HG03439 (cell line): ENCODE data around the gene UGGT2.
A peak's percentile ranks its signal among the peaks of the same experiment; 100 is the strongest.
"Not testable (repeated sequence)": the region's sequence is repeated elsewhere in the genome, so short reads cannot be mapped to it uniquely, and the experiment has no call there.

Source experiments
- ATAC-seq: cut with Tn5 transposase; IDR thresholded peaks from one replicate; pipeline ENCODE4 v1.9.1; 2021; ENCODE audit warnings: mild to moderate bottlenecking, moderate library complexity; ENCODE audit not compliant: unreplicated experiment

The UGGT2 gene

DNA sequence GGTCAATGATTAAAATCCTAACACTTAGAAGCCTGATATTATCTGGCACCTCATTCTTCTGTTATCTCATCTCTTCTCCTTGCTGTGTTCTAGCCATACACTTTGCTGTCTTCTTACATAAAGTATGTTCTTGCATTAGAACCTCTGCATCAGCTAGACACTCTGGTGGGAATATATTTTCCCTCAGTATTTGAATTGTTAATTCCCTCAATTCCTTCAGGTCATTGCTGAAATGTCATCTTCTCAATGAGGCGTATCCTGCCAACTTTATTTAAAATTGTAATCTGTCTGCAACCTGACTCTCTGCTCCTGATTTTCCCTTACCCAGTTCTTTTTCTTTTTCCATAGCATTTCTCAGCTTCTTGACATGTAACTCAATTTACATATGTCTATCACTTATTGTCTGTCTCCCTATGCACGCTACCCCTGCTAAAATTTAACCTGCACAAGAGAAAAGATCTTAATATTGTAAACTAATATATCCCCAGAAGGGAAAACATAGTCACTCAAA is 138.2 kb downstream of the UGGT2 start:
- no peak for ATAC-seq

DNA sequence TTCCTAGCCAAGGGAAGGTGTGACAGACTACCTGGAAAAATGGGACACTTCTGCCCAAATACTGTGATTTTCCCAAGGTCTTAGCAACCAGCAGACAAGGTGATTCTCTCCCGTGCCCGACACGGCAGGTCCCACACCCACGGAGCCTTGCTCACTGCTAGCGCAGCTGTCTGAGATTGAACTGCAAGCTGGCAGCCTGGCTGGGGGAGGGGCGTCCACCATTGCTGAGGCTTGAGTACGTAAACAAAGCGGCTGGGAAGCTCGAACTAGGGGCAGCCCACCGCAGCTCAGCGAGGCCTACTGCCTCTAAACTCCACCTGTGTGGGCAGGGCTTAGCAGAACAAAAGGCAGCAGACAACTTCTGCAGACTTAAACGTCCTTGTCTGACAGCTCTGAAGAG is 146.2 kb downstream of the UGGT2 start:
- no peak for ATAC-seq

DNA sequence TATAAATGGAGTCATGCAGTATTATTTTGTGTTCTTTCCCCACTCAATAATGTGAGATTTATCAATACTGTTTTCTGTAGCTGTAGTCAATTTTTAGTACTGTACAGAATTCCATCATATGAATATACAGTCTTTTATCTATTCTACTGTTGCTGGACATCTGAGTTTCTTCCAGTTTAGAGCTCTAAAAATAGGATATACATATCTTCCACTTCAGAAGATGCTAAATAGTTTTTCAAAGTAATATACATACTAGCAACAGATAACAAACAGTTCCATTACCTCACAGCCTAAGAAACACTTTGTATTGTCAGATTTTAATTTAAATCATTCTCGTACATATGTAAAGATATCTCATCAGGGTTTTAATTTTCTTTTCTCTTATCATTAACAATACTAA is 149.6 kb downstream of the UGGT2 start:
- no peak for ATAC-seq

DNA sequence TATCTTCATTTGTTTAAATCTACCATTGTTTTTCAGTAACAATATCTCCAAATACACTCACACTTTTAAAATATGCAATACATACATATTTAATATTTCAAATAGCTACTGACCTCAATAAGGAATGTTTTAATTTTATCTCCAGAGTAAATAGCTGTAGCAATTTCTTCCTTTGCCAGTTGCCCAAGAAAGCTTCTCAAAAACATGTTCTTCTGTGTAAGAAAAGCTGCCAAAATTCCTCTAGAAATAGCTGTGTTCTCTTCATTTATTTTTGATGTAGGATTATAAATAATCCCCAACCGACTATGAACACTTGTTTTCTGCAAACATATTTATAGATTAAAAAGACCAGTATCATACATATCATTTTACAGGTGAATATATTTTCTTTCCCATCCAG is 150.5 kb downstream of the UGGT2 start:
- no peak for ATAC-seq

DNA sequence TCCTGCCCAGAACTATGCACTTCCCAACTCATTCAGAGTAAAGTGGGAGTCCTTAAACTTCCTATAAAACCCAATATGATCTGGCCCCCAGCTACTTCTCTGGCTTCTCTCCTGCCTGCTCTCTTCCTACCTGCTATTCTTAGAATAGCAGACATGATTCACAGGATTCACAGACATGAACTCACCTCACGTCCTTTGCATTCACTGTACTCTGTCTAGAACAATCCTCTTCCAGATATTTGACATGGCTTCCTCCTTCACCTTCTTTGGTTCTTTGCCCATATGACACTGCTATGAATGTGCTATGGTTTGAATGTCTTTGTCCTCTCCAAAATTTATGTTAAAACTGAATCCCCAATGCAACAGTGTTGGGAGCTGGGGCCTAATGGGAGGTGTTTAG is 154.9 kb downstream of the UGGT2 start:
- ATAC-seq, result no peak

DNA sequence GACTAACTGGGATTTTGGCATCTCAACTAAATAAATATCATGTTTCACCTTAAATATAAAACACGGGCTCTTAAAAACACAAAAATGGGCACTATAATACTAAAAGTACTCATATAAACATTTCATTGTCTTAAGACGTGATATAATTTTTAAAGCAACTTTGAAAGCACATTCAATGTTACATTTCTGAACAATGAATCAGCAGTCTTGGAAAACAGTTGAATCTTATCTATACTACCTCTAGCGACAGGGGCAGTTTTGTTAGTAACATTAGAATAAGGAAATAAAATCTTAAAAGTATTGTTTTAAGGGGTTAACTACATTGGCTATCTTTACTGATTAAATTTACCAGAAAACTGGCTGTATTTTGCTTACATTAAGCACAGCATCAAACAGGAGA is 156.9 kb downstream of the UGGT2 start:
- ATAC-seq, result no peak

DNA sequence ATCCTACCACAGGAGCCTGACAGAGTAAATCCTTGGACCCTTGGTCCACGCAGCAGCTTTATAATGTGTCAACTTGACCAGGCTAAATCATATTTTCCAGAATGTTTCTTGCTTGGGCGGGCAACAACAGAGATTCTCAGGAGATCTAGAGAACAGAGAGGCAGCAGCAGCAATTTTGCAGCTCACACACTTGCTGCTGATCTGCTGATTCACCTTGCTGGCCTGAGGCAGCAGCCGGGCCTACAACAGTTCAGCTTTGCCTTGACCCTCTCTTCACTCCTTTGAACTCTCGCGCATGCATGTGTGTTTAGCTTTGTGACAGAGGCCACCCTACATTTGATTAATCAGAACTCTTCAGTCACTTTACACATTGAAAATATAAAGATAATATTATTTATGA is 159.3 kb downstream of the UGGT2 start:
- no peak for ATAC-seq

DNA sequence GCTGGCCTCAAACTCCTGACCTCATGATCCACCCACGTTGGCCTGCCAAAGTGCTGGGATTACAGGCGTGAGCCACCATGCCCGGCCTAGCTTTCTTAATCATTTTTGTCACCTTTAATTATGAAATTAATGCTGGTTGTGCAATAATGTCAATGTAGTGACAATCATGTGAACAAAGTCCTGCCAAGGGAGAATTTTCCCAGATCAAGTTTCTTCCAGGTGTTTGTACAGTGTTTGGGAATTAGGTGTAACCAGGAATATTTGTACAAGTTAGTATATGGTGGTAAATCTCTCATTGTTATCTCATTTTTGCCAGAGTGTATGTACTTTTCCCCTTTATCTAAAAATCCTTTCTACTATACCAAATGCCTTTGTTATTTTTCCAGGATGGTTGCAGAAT is 171.1 kb downstream of the UGGT2 start:
- ATAC-seq, result no peak

DNA sequence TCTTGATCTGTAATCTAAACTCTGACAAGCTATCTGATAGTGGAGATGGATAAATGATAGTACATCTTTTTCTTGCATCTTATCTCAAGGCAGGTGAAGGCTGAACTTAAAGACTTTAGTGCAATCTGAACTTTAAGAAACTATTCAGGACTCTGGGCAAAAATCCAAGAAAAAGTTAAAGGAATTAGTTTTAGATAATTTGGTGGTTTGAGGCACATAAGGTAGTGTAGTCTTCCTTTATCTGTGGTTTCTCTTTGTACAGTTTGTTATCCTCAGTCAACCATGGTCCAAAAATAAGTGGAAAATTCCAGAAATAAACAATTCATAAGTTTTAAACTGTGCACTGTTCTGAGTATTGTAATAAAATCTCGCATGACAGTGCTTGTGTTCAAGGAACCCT is 172.9 kb downstream of the UGGT2 start:
- ATAC-seq, result no peak

DNA sequence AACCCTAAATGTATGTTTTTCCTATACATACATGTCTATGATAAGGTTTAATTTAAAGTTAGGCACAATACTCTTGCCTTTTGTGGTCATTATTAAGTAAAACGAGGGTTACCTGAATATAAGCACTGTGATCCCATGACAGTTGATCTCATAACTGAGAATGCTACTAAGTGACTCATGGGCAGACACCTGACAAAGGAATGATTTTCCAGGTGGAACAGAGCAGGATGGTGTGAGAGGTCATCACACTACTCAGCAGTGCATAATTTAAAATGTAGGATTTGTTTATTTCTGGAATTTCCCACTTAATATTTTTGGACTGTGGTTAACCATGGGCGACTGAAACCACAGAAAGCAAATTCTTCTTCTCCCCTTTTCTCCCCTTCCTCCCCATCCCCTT is 178.9 kb downstream of the UGGT2 start:
- no peak for ATAC-seq

DNA sequence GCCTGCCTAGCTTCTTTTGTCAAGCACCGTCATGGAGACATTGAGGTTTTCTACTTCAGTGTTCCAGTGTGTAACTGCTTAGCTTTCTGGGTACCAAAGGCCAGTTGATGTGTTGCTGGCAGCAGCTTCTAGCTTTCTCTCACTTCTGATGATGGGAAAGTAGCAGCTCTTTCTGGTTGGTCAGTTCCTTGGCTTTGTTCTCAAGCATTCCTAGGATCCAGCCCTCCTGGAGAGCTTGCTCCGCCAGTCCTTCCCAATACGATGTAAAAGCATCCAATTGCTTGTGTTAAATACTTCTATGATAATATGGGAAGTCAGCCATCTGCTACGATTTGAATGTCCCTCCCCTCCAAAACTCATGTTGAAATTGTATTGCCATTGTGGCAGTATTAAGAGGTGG is 182.8 kb downstream of the UGGT2 start:
- ATAC-seq, result no peak

DNA sequence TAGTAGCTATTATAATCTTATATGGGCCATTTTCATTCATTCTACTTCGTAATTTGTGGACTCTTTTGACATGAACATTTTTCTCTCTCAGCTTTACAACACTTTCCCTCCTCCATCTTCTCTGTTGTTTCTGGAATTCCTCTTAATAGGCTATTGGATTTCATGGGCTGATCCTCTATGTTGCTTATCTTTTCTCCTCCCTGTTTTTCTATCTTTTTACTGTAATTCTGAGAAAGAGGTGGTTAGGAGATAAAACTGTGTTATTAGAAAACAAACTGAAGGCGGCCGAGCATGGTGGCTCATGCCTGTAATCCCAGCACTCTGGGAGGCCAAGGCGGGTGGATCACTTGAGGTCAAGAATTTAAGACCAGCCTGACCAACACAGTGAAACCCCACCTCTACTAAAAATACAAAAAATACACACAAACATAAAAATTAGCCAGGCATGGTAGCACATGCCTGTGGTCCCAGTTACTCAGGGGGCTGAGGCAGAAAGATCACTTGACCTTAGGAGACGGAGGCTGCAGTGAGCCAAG is 188.1 kb downstream of the UGGT2 start:
- no peak for ATAC-seq

DNA sequence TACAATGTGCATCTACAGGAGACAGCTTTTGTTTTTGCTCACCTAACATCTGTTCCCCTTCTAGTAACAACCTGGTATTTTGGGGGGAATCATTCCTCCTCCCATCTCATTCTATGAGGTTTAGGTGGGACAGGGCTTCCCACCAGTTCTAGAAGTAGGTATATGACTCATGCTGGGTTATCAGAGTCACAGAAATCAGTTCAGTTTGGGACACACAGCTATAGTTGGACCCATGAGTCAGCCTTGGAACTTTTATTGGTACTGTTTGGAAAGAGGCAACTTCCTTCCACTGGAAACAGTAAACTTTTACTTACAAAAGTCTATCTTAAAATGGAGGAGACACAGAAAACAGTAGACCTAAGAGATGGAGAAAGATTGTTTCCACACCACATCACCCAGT is 190.8 kb downstream of the UGGT2 start:
- no peak for ATAC-seq

DNA sequence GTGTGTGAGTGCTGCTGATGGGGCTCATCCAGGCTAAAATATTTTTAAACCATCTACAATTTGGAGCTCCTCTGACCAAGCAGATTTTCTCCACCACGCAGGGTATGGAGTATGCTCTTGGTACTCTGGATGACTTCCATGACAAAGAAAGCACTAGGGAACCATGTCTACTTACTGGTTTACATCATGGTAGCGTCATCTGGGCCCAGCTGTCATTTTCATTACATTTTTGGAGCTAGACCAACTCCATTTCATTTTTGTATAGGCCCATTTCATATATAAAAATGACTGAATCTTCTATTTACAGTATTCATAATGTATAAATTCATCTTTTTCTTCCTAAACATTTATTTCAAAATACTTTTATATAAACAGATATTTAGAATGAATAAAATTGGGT is 191.9 kb downstream of the UGGT2 start:
- no peak for ATAC-seq

DNA sequence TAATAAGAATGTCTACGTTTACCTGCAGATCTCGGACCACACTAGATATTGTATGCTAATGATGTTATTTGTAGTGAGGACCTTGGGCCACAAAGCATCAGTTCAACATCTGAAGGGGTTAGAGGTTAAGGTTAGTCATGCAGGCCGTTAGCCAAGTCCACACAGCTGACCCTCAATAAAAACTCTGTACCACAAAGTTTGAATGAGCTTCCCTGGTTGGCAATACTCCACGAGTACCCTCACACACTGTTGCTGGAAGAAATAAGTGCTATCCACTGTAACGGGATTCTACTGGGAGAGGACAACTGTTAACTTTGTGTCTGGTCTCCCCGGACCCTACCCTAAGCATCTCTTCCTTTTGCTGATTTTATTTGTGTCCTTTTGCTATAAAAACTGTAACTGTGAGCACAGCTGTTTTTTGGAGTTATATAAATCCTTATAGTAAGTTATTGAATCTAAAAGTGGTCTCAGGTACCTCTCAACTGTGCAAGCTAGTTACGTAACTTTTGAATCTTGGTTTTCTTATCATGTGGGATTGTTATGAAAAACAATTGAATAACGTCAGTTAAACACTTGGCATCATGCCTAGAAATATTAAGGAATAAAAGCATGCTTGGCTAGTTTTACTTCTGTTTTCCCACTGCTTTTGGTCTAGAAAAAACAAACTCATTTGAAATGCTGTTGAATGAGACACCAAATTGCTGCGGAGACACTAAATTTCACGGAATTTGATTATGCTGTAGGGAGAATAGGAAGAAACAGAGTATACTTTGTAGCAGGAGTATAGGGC is 194.7 kb downstream of the UGGT2 start:
- no peak for ATAC-seq

DNA sequence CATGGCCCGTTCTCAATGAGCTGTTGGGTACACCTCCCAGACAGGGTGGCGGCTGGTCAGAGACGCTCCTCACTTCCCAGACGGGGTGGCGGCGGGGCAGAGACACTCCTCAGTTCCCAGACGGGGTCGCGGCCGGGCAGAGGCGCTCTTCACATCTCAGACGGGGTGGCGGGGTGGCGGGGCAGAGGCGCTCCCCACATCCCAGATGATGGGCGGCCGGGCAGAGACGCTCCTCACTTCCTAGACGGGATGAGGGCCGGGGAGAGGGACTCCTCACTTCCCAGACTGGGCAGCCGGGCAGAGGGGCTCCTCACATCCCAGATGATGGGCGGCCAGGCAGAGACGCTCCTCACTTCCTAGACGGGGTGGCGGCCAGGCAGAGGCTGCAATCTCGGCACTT is 207.5 kb downstream of the UGGT2 start:
- not testable (repeated sequence) for ATAC-seq

DNA sequence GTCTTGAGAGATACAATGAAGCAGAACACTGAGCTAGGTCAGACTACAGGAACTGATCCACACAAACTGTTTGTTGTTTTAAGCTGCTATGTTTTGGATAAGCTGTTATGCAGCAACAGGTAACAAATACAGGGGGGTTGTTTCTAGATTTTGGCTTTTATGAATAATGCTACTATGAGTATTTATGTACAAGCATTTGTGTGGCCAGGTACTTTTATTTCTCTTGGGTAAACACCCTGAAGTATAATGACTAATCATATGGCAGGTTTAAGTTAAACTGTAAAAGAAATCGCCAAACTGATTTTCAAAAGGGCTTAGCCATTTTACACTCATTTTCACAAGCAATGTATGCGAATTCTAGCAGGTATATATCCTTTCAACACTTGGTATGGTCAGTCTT is 210.3 kb downstream of the UGGT2 start:
- ATAC-seq, result no peak

DNA sequence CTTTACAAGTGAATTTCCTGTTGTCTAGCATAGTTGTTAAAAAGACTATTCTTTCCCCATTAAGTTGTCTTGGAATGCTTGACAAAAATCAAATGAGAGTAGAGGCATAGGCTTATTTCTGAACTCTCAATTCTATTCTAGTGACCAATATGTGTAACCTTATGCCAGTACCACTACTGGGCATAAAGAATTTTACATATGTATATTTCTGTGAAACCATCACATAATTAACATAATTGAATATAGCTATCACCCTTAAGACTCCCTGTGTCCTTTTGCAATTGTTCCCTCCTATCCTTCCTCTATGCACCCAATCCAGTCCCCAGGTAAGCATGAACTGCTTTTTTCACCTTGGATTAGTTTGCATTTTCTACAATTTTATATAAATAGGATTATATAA is 211.3 kb downstream of the UGGT2 start:
- ATAC-seq, result no peak

DNA sequence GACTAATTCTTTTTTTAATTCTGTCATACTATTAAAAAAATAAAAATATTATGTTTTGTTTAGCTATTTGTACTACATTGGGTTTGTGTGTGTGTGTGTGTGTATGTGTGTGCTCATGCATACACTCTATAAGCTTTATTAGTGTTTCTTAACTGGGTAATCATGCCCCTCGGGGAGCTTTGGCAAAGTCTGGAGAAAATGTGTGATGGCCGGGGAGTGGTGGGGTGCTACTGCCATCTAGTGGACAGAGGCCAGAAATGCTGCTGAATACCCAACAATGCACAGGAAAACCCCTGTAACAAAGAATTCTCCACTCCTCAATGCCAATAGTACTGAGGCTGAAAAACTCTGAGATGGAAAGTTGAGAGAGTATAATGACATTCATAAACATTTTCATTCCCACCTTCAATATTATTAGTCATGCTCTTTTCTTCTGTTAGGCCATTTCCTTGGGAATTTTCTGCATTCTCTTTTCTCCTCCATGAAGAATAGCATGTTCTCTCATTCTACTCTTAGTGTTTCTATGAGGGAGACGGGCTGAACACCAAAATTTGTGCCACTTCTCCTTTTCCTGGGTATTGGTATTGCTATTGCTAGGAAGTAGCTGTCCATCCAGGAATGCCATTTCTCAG is 219.0 kb downstream of the UGGT2 start:
- peak; percentile 83 for ATAC-seq

DNA sequence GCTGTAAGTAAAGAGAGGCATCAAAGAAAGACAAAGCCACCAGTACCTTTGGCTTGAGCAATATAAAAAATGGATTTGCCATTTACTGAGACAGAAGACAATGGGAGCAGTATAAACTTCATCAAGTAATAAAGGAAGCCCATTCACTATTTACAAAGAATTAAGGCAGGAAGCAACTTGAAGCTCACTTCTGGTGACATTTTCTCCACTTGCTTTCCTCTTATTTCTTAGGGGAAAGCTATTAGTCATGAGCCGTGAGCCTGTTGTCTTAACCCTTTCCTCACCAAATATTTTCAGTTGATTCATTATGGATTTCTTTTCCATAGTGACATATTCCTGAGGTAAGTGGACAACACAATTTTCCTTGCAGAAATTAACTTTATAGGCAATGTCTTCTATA is 219.5 kb downstream of the UGGT2 start:
- ATAC-seq, result no peak

DNA sequence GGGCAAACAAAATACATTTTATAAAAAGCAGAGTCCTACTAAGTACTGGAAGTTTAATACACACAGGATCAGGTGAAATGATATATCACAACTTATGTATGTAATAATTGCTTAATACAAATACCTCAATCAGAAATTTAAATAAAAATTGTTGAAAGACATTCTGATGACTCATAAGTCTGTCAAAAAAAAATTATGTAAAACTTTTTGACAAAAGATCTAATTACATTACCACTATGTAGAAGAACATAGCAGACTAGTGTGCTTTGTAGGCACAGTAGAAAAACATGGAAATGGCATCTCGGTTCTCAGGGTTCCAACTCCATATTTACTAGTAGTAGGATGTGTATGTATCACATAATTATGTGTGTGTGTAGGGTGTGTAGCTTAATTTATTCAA is 220.1 kb downstream of the UGGT2 start:
- no peak for ATAC-seq

DNA sequence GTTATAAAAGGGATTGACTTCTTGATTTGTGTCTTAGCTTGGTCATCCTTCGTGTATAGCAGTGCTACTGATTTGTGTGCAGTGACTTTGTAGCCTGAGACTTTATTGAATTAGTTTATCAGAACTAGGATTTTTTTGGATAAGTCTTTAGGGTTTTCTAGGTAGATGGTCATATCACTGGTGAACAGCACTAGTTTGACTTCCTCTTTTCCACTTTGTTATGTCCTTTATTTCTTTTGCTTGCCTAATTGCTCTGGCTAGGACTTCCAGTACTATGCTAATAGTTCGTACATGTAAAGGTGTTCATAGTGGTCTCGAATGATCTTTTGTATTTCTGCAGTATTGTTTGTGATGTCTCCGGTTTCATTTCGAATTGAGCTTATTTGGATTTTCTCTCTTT is 230.9 kb downstream of the UGGT2 start:
- no peak for ATAC-seq
